Endothelial cell of umbilical vein (primary cell): Measurements from ENCODE around the gene OSBPL5.

Source experiments
- EZH2 ChIP-seq: IDR thresholded peaks from 2 replicates; pipeline ENCODE4 v1.6.1; 2012; ENCODE audit warnings: borderline replicate concordance, low read depth, mild to moderate bottlenecking, moderate library complexity, low read length, inconsistent platforms; ENCODE audit not compliant: severe bottlenecking
- FOS ChIP-seq: IDR thresholded peaks from 2 replicates; pipeline ENCODE4 v1.6.1; 2011; ENCODE audit warnings: mild to moderate bottlenecking, low read length, moderate library complexity, borderline replicate concordance; ENCODE audit not compliant: insufficient read depth
- GATA2 ChIP-seq: IDR thresholded peaks from 2 replicates; pipeline ENCODE4 v1.7.0; 2011; ENCODE audit warnings: low read depth, mild to moderate bottlenecking, moderate library complexity, mixed read lengths, low read length; ENCODE audit not compliant: insufficient read length, insufficient read depth
- JUN ChIP-seq: IDR thresholded peaks from 2 replicates; pipeline ENCODE4 v1.6.1; 2011; ENCODE audit warnings: borderline replicate concordance, low read depth; ENCODE audit not compliant: insufficient read length, insufficient read depth
- MYC ChIP-seq: IDR thresholded peaks from one replicate; pipeline ENCODE4 v1.6.1; 2011; ENCODE audit warnings: mild to moderate bottlenecking, low read depth, low read length
- POLR2A ChIP-seq: IDR thresholded peaks from 2 replicates; pipeline ENCODE4 v1.6.1; 2012; ENCODE audit warnings: low read depth, mild to moderate bottlenecking, control low read depth, low read length
- POLR2AphosphoS5 ChIP-seq: IDR thresholded peaks from 2 replicates; pipeline ENCODE4 v1.6.1; 2012; ENCODE audit warnings: low read depth, mild to moderate bottlenecking, control low read depth, low read length, moderate library complexity; ENCODE audit not compliant: insufficient read depth
- TF ChIP-seq, protein P1 (sequence below), 2 donors: IDR thresholded peaks; 1 replicate in 1 of 2; 2 replicates in 1 of 2; pipeline ENCODE4 v1.5.1; 2011; ENCODE audit warnings: low read length in 2 of 2, mild to moderate bottlenecking in 2 of 2, moderate library complexity in 2 of 2, control low read depth in 1 of 2, inconsistent platforms in 1 of 2, low read depth in 1 of 2; ENCODE audit not compliant: insufficient read depth in 1 of 2; ENCODE audit errors: extremely low read depth in 1 of 2
- TF ChIP-seq, protein P2 (sequence below): IDR thresholded peaks from 2 replicates; pipeline ENCODE4 v1.6.1; 2011; ENCODE audit not compliant: insufficient read depth, insufficient read length

DNA sequence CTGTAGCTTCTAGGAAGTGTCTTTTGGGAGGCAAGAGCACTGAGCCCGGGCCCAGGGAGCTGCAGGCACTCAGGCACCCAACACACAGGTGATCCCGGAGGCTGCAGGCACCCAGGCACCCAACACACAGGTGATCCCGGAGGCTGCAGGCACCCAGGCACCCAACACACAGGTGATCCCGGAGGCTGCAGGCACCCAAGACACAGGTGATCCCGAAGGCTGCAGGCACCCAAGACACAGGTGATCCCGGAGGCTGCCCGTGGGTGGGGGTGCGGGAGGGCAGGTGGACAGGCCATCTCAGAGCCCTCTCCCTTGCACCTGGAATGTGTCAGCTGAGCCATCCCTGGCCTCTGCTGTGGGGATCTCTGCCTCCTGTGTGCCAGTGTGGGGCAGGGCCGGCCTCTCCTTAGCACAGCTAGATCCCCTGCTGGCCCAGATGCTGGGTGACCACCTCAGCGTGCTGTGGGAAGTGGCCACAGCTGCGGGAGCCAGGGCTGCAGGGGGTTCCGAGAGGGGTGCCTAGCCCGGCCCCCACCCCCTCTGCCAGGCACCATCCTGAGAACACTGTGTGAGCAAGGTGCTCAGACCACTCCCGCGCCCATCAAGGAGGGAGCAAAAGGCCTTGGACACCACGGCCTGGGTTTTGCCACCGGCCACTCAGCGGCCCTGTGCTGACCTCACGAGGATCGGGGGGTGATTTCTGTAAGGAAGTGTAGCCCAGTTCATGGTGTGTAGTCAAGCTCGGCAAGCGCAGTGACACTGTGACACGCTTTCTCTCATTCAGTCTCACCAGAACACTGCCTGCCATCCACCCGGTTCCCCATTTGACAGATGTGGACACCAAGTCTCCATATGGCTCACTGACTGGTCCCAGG, 39.3 kb upstream of the OSBPL5 start:
- TF ChIP-seq JUN (no peak), POLR2A (no peak), EZH2 (no peak), POLR2AphosphoS5 (no peak), GATA2 (no peak), FOS (no peak), MYC (no peak)
- TF ChIP-seq, protein P1, sequence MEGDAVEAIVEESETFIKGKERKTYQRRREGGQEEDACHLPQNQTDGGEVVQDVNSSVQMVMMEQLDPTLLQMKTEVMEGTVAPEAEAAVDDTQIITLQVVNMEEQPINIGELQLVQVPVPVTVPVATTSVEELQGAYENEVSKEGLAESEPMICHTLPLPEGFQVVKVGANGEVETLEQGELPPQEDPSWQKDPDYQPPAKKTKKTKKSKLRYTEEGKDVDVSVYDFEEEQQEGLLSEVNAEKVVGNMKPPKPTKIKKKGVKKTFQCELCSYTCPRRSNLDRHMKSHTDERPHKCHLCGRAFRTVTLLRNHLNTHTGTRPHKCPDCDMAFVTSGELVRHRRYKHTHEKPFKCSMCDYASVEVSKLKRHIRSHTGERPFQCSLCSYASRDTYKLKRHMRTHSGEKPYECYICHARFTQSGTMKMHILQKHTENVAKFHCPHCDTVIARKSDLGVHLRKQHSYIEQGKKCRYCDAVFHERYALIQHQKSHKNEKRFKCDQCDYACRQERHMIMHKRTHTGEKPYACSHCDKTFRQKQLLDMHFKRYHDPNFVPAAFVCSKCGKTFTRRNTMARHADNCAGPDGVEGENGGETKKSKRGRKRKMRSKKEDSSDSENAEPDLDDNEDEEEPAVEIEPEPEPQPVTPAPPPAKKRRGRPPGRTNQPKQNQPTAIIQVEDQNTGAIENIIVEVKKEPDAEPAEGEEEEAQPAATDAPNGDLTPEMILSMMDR (IDR thresholded peaks at IDR 0.05; ENCODE audit: extremely low read depth in 1 of 2, insufficient read depth in 1 of 2, low read depth in 1 of 2, low read length in 2 of 2) = no peak
- TF ChIP-seq, protein P2, sequence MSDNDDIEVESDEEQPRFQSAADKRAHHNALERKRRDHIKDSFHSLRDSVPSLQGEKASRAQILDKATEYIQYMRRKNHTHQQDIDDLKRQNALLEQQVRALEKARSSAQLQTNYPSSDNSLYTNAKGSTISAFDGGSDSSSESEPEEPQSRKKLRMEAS = no peak
